ENCODE data around the gene AOX1. TPM values are rescaled to one million over a fixed set of nuclear protein-coding genes. Genes with fewer than 3 reads are reported as not detected.
A peak's percentile ranks its signal among the peaks of the same experiment; 100 is the strongest.
"Not testable (repeated sequence)": the region's sequence is repeated elsewhere in the genome, so short reads cannot be mapped to it uniquely, and the experiment has no call there.

Gene AOX1
- polyA plus RNA-seq, 2 of the 4 experiments (the other 2 are of a cell fraction): 3.6 to 5.4 TPM

DNA sequence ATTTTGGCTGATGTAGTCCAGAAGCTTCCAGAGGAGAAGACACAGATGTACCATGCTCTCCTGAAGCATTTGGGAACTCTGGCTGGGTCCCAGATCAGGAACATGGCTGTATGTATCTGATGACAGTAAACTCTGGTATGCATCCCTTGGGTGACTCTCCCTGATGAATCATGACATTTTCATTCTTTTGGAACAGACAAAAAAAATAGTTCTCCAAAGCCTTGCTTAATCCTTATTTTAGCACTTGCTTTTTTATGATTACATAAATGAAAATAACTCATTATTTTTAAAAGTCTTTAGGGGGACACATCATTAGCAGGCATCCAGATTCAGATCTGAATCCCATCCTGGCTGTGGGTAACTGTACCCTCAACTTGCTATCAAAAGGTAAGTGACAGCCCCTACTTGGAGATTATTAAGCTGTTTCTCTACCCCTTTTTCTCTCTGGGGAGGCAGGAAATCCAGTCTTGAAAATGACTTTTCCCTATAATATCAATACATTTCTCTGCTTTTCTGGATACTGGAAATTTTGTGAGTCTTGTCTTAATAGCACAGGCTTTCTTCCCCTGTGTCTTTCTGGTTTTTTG is 23.3 kb downstream of the AOX1 start:
- FAIRE-seq (no peak), ATAC-seq (peak; percentile 96), DNase-seq (ENCODE audit: low read depth in 1 of 2, low spot score in 1 of 2) (peak; percentile 48 to 71)
- TF ChIP-seq EP300 (IDR thresholded peaks at IDR 0.05) (0 out of 5 replicates have a peak, but pooled peaks of 1 of the 2 experiments have one; percentile 10), MAZ (IDR thresholded peaks at IDR 0.05; ENCODE audit: borderline replicate concordance, low read depth, low read length) (no peak), GATA3 (IDR thresholded peaks at IDR 0.05; ENCODE audit: borderline replicate concordance) (peak; percentile 33; the same call in 1 of the 2 replicates), HOXB13 (CRISPR knock-in tag; IDR thresholded peaks at IDR 0.05; ENCODE audit: low read depth) (no peak), FOSB (CRISPR knock-in tag; IDR thresholded peaks at IDR 0.05) (no peak), JUNB (IDR thresholded peaks at IDR 0.05) (peak; percentile 73), FOSL2 (IDR thresholded peaks at IDR 0.05) (peak; percentile 86), FOSL2 (CRISPR knock-in tag; IDR thresholded peaks at IDR 0.05) (peak; percentile 87)
- TF ChIP-seq, protein P1, sequence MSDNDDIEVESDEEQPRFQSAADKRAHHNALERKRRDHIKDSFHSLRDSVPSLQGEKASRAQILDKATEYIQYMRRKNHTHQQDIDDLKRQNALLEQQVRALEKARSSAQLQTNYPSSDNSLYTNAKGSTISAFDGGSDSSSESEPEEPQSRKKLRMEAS (IDR thresholded peaks at IDR 0.05): peak; percentile 66
- Histone ChIP-seq H3K9me3 (no peaks in the 10 kb centered on the region; the same call in 2 of the 3 replicates), H3K4me3 (no peak overlapping the region), H3K27ac (peak overlapping the region; percentile 74 to 83), H3K4me2 (peak overlapping the region; percentile 67), H3K4me1 (peaks cover 41% of the 10 kb centered on the region)
- ChIA-PET POLR2A (no interaction called here), CTCF (interaction anchor here (0.7 kb wide), 1 partner anchor 94 kb away, joined by 3 read pairs; no protein-coding TSS in a partner anchor)

GRCh38 chr2:200610217-200610616 is 24.4 kb downstream of the AOX1 start:
- H3K4me3 ChIP-seq; H3K4me2 ChIP-seq; ATAC-seq; CTCF ChIA-PET; H3K9me3 ChIP-seq; FAIRE-seq; POLR2A ChIA-PET; DNase-seq (ENCODE audit: low read depth in 1 of 2, low spot score in 1 of 2): not testable (repeated sequence)
- 83% methylated on average over 3 of the region's 3 CpGs for WGBS (ENCODE audit: missing lambda C conversion rate)
- peaks cover 42% of the 10 kb centered on the region for H3K4me1 ChIP-seq
- H3K27ac ChIP-seq: peak overlapping the region; percentile 74 to 83; a peak in 4 of 6 replicates

GRCh38 chr2:200613692-200614091 is 27.9 kb downstream of the AOX1 start:
- no peak overlapping the region for H3K4me3 ChIP-seq
- ChIA-PET CTCF (interaction anchor here (0.7 to 4.2 kb wide), 5 partner anchors 90 to 133 kb away, joined by 3 to 22 read pairs (median 3); partner anchors contain the start of gene KCTD18), POLR2A (no interaction called here)
- WGBS (ENCODE audit: missing lambda C conversion rate): 69% methylated on average over 4 of the region's 4 CpGs
- no peak for DNase-seq (ENCODE audit: low read depth in 1 of 2, low spot score in 1 of 2)
- no peak for ATAC-seq
- peaks cover 61% of the 10 kb centered on the region for H3K4me1 ChIP-seq
- FAIRE-seq: no peak
- H3K4me2 ChIP-seq: peak overlapping the region; percentile 29; the same call in 2 of the 3 replicates
- no peaks in the 10 kb centered on the region for H3K9me3 ChIP-seq
- H3K27ac ChIP-seq: peak overlapping the region; percentile 70 to 79; a peak in 5 of 6 replicates
- TF ChIP-seq REST (IDR thresholded peaks at IDR 0.05) (no peak), CBX2 (IDR thresholded peaks at IDR 0.05; ENCODE audit: borderline replicate concordance, low read depth) (no peak), HOXB5 (CRISPR knock-in tag; IDR thresholded peaks at IDR 0.05) (no peak), KDM1A (IDR thresholded peaks at IDR 0.05; ENCODE audit: low read depth) (no peak)
- TF ChIP-seq, protein P1 (IDR thresholded peaks at IDR 0.05): no peak

- WGBS (ENCODE audit: missing lambda C conversion rate): 90% methylated on average over 2 of the region's 2 CpGs
- ChIA-PET POLR2A (no interaction called here), CTCF (interaction anchor here (0.7 to 4.2 kb wide), 8 partner anchors 11 to 641 kb away, joined by 3 to 22 read pairs (median 3); partner anchors contain the start of gene KCTD18)
- ATAC-seq (no peak), DNase-seq (ENCODE audit: low read depth in 1 of 2, low spot score in 1 of 2) (no peak), FAIRE-seq (no peak)
- Histone ChIP-seq H3K4me2 (peak overlapping the region; percentile 29; the same call in 2 of the 3 replicates), H3K27ac (peak overlapping the region; percentile 70 to 79; a peak in 5 of 6 replicates), H3K4me1 (peaks cover 61% of the 10 kb centered on the region), H3K9me3 (no peaks in the 10 kb centered on the region), H3K4me3 (no peak overlapping the region)
- no peak for TF ChIP-seq PBX3 (IDR thresholded peaks at IDR 0.05)
- TF ChIP-seq MYC (IDR thresholded peaks at IDR 0.05; ENCODE audit: borderline replicate concordance, low read length): no peak
- TF ChIP-seq CBX8 (IDR thresholded peaks at IDR 0.05): no peak
- TF ChIP-seq HES2 (IDR thresholded peaks at IDR 0.05): no peak
- no peak for TF ChIP-seq E2F6 (IDR thresholded peaks at IDR 0.05; ENCODE audit: borderline replicate concordance, low read depth)
- TF ChIP-seq TP53 (CRISPR knock-in tag; IDR thresholded peaks at IDR 0.05): no peak
- no peak for TF ChIP-seq HOXB13 (CRISPR knock-in tag; IDR thresholded peaks at IDR 0.05; ENCODE audit: low read depth)
- no peak for TF ChIP-seq KDM5A (IDR thresholded peaks at IDR 0.05)
- TF ChIP-seq RAD21 (conservative IDR thresholded peaks at IDR 0.05 in 1 of 2, IDR thresholded peaks at IDR 0.05 in 1 of 2): no peak
Observed at GRCh38 chr2:200614249-200614648, 28.4 kb downstream of the AOX1 start.
